Parathyroid adenoma (tissue), 2 donors: ENCODE data around the gene SPATA4.
"Not testable (repeated sequence)": the region's sequence is repeated elsewhere in the genome, so short reads cannot be mapped to it uniquely, and the experiment has no call there.

Experiments used
- H2AFZ ChIP-seq: fragments of 300-600 bp; sonication (generic); one replicate; pipeline ENCODE4 v1.7.0; 2017; ENCODE audit warnings: antibody characterized with exemption, mild to moderate bottlenecking
- H3K27ac ChIP-seq: fragments of 300-600 bp; sonication (generic); one replicate; pipeline ENCODE4 v1.7.0; 2017
- H3K27me3 ChIP-seq: fragments of 300-600 bp; sonication (generic); one replicate; pipeline ENCODE4 v1.7.0; 2017; ENCODE audit warnings: low read length; ENCODE audit not compliant: control insufficient read depth, insufficient read depth
- H3K36me3 ChIP-seq: fragments of 300-600 bp; sonication (generic); one replicate; pipeline ENCODE4 v1.7.0; 2017; ENCODE audit warnings: low read length; ENCODE audit not compliant: control insufficient read depth, insufficient read depth
- H3K4me1 ChIP-seq: fragments of 300-600 bp; sonication (generic); one replicate; pipeline ENCODE4 v1.7.0; 2017; ENCODE audit warnings: control low read depth
- H3K4me2 ChIP-seq: fragments of 300-600 bp; sonication (generic); one replicate; pipeline ENCODE4 v1.7.0; 2017; ENCODE audit warnings: low read length
- H3K4me3 ChIP-seq: fragments of 300-600 bp; sonication (generic); one replicate; pipeline ENCODE4 v1.7.0; 2017; ENCODE audit warnings: low read depth, low read length
- H3K79me2 ChIP-seq: fragments of 300-600 bp; sonication (generic); one replicate; pipeline ENCODE4 v1.7.0; 2017; ENCODE audit warnings: control low read depth
- H3K9ac ChIP-seq: fragments of 300-600 bp; sonication (generic); one replicate; pipeline ENCODE4 v1.7.0; 2017; ENCODE audit warnings: mild to moderate bottlenecking
- H3K9me3 ChIP-seq: fragments of 300-600 bp; sonication (generic); one replicate; pipeline ENCODE4 v1.7.0; 2017; ENCODE audit warnings: low read length; ENCODE audit not compliant: control insufficient read depth
- CTCF ChIP-seq: fragments of 300-600 bp; sonication (generic); IDR thresholded peaks from one replicate; pipeline ENCODE4 v1.7.0; 2017; ENCODE audit warnings: antibody characterized with exemption, mild to moderate bottlenecking
- donor health status: primary hyperparathyroidism.

The SPATA4 gene

DNA sequence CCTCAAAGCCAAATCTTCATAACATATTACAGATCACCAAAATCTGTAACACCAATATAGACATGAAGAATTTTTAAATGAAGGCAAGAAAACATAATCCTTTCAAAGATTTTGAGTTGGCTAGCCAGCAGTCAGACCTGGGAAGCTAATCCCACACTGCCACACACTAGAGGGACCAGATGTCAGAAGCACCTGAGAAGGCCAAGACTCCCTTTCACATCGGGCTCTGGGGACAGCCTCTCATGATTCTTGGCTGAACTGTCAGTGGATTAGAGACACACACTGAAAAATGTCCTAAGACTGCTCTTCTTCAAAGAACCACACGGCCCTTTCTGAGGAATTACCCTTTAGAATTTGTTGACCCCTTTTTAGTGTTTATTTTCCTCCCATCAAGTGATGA is 28.2 kb upstream of the SPATA4 start:
- Histone ChIP-seq H3K27ac (no peak overlapping the region), H3K4me2 (no peak overlapping the region), H2AFZ (no peak overlapping the region), H3K9ac (no peak overlapping the region), H3K27me3 (no peaks in the 10 kb centered on the region), H3K36me3 (no peaks in the 10 kb centered on the region), H3K4me3 (no peak overlapping the region), H3K79me2 (no peaks in the 10 kb centered on the region), H3K4me1 (no peaks in the 10 kb centered on the region), H3K9me3 (no peaks in the 10 kb centered on the region)
- TF ChIP-seq CTCF, result no peak

GRCh38 chr4:176222149-176222548 is 26.8 kb upstream of the SPATA4 start:
- Histone ChIP-seq H3K27me3 (no peaks in the 10 kb centered on the region), H3K4me3 (no peak overlapping the region), H3K36me3 (no peaks in the 10 kb centered on the region), H3K79me2 (no peaks in the 10 kb centered on the region), H3K27ac (no peak overlapping the region), H3K9ac (no peak overlapping the region), H2AFZ (no peak overlapping the region), H3K4me1 (no peaks in the 10 kb centered on the region), H3K9me3 (no peaks in the 10 kb centered on the region), H3K4me2 (no peak overlapping the region)
- no peak for TF ChIP-seq CTCF

DNA sequence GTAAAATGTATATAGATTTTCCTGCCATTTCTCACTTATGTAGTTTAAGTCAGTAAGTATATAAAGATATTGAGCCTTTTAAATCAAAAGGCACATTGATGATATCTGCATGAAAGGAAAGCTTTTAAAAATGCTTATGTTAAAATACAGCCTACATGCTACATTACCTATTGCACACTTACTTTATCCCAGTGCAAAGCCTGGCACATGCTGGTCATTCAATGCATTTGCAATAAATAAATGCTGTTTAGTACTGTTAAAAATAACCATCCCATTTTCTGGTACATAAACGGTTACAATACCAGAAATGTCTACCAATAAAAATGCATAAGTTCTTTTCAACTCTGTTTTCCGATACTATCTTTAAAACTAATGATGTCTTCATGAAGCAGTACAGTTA is 22.1 kb upstream of the SPATA4 start:
- H3K4me2 ChIP-seq, result no peak overlapping the region
- H3K36me3 ChIP-seq, result no peaks in the 10 kb centered on the region
- H3K9ac ChIP-seq, result no peak overlapping the region
- H3K27ac ChIP-seq, result no peak overlapping the region
- no peaks in the 10 kb centered on the region for H3K27me3 ChIP-seq
- H3K4me1 ChIP-seq, result no peaks in the 10 kb centered on the region
- H2AFZ ChIP-seq, result no peak overlapping the region
- no peak overlapping the region for H3K4me3 ChIP-seq
- H3K9me3 ChIP-seq, result no peaks in the 10 kb centered on the region
- TF ChIP-seq CTCF, result no peak
- H3K79me2 ChIP-seq, result no peaks in the 10 kb centered on the region

DNA sequence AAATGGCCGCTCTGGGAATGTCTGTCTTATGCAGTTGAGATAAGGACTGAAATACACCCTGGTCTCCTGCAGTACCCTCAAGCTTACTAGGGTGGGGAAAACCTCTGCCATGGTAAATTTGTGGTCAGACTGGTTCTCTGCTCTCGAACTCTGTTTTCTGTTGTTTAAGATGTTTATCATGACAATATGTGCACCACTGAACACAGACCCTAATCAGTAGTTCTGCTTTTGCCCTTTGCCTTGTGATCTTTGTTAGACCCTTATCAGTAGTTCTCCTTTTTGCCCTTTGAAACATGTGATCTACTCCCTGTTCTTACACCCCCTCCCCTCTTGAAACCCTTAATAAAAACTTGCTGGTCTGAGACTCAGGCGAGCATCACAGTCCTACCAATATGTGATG is 17.0 kb upstream of the SPATA4 start:
- H3K4me3 ChIP-seq, H2AFZ ChIP-seq, H3K9ac ChIP-seq, H3K27ac ChIP-seq, H3K27me3 ChIP-seq, H3K36me3 ChIP-seq, H3K4me1 ChIP-seq, H3K79me2 ChIP-seq, H3K4me2 ChIP-seq, H3K9me3 ChIP-seq: not testable (repeated sequence)

- no peak overlapping the region for H3K4me2 ChIP-seq
Measured at GRCh38 chr4:176210579-176211296, 15.4 kb upstream of the SPATA4 start.

More at GRCh38 chr4:176210579-176211296, 15.4 kb upstream of the SPATA4 start:
- H3K27me3 ChIP-seq, result no peaks in the 10 kb centered on the region
- TF ChIP-seq CTCF, result no peak
- no peaks in the 10 kb centered on the region for H3K9me3 ChIP-seq
- H3K4me1 ChIP-seq, result no peaks in the 10 kb centered on the region
- H3K4me3 ChIP-seq, result no peak overlapping the region
- no peak overlapping the region for H3K9ac ChIP-seq
- H3K79me2 ChIP-seq, result no peaks in the 10 kb centered on the region
- no peaks in the 10 kb centered on the region for H3K36me3 ChIP-seq
- no peak overlapping the region for H2AFZ ChIP-seq
- H3K27ac ChIP-seq, result no peak overlapping the region
